HCT116 (cell line): ENCODE data around the gene MSANTD4. TPM values are rescaled to one million over a fixed set of nuclear protein-coding genes. Genes with fewer than 3 reads are reported as not detected.

ENCODE experiments used
- ATAC-seq: fragments of 200-7000 bp; cut with Tn5 transposase; 2 replicates; pipeline ENCODE4 v1.9.1; 2020; ENCODE audit warnings: mild to moderate bottlenecking, moderate library complexity
- BruUV-seq: library from RNA; stranded (reverse); fragments of 400-500 nt; replicated peaks from 2 replicates; lab custom pipeline; 2021; lab: Mats Ljungman, UMichigan
- CTCF ChIA-PET: fragments of 300-600 bp; sonication (Branson Sonifier 250); formaldehyde crosslinking; loops from one replicate; lab custom pipeline; 2021; ENCODE audit warnings: antibody characterized with exemption; lab: Charles Lee
- POLR2A ChIA-PET: fragments of 300-600, 350-600 bp; sonication (Branson Sonifier 250); formaldehyde crosslinking; loops from one replicate; lab custom pipeline; 2021; ENCODE audit warnings: antibody characterized with exemption; lab: Charles Lee
- RAD21 ChIA-PET, 2 experiments: fragments of 300-600 bp; sonication (Branson Sonifier 250); formaldehyde crosslinking; loops; one replicate each; lab custom pipeline; 2023; ENCODE audit warnings: low total read pairs in 2 of 2; ENCODE audit not compliant: uncharacterized antibody in 2 of 2, unreplicated experiment in 2 of 2, low non-redundant PET in 1 of 2; lab: Charles Lee
- DNase-seq: peaks from one replicate; pipeline ENCODE4 v3.0.0-alpha.2; 2010; ENCODE audit warnings: low read depth, low spot score
- H2AFZ ChIP-seq: fragments of 200-600 bp; shearing (Covaris generic), sonication (generic); 2 replicates; pipeline ENCODE4 v1.6.1; 2017; ENCODE audit warnings: low read depth, mixed run types, mixed read lengths, antibody characterized with exemption, low read length; ENCODE audit not compliant: poor library complexity, severe bottlenecking
- H3K27ac ChIP-seq: 2 replicates; pipeline ENCODE4 v1.5.1; 2012; ENCODE audit warnings: low read depth, low read length
- H3K27me3 ChIP-seq: fragments of 200-600 bp; sonication (generic); 2 replicates; pipeline ENCODE4 v1.6.1; 2016; ENCODE audit warnings: mixed run types, low read length, mixed read lengths; ENCODE audit not compliant: insufficient read depth
- H3K36me3 ChIP-seq, 2 experiments: fragments of 200-500 bp in 1 of 2; fragments of 200-600 bp in 1 of 2; sonication (Bioruptor generic) in 1 of 2; sonication (generic) in 1 of 2; 2 replicates each; pipeline versions ENCODE4 v1.5.1 to v1.6.1; 2014 to 2016; ENCODE audit warnings: low read length in 2 of 2, inconsistent platforms in 1 of 2, mixed read lengths in 1 of 2, mixed run types in 1 of 2; ENCODE audit not compliant: insufficient read depth in 2 of 2, control insufficient read depth in 1 of 2
- H3K4me1 ChIP-seq, 2 experiments: fragments of 200-600 bp in 1 of 2; sonication (generic) in 1 of 2; 2 replicates each; pipeline versions ENCODE4 v1.5.1 to v1.6.1; 2012 to 2017; ENCODE audit warnings: low read length in 2 of 2, inconsistent platforms in 1 of 2, mild to moderate bottlenecking in 1 of 2, mixed read lengths in 1 of 2, mixed run types in 1 of 2, moderate library complexity in 1 of 2; ENCODE audit not compliant: insufficient read depth in 2 of 2, control insufficient read depth in 1 of 2
- H3K4me2 ChIP-seq: fragments of 200-600 bp; sonication (generic); 2 replicates; pipeline ENCODE4 v1.6.1; 2017; ENCODE audit warnings: mixed run types, low read length, mixed read lengths
- H3K4me3 ChIP-seq, 2 experiments: fragments of 200-600 bp in 1 of 2; sonication (generic) in 1 of 2; replicated peaks in 1 of 2; 2 replicates each; pipeline ENCODE4 v1.5.1; 2011 to 2016; ENCODE audit warnings: low read length in 2 of 2, control low read depth in 1 of 2, low read depth in 1 of 2, mild to moderate bottlenecking in 1 of 2, mixed read lengths in 1 of 2, mixed run types in 1 of 2
- H3K79me2 ChIP-seq: fragments of 200-600 bp; sonication (generic); 2 replicates; pipeline ENCODE4 v1.6.1; 2017; ENCODE audit warnings: mild to moderate bottlenecking, mixed run types, low read length, moderate library complexity, mixed read lengths; ENCODE audit not compliant: insufficient read depth
- H3K9ac ChIP-seq: fragments of 200-600 bp; sonication (generic); 2 replicates; pipeline ENCODE4 v1.6.1; 2016; ENCODE audit warnings: low read length, mixed read lengths
- H3K9me2 ChIP-seq: fragments of 200-600 bp; sonication (generic), shearing (Covaris generic); 2 replicates; pipeline ENCODE4 v1.6.1; 2017; ENCODE audit warnings: mixed run types, mild to moderate bottlenecking, moderate library complexity; ENCODE audit not compliant: insufficient read depth
- H3K9me3 ChIP-seq, 2 experiments: fragments of 200-500 bp in 1 of 2; fragments of 200-600 bp in 1 of 2; sonication (Bioruptor generic) in 1 of 2; sonication (generic) in 1 of 2; 2 replicates each; pipeline ENCODE4 v1.6.1; 2014 to 2017; ENCODE audit warnings: low read length in 2 of 2, mixed read lengths in 2 of 2, inconsistent platforms in 1 of 2, low read depth in 1 of 2, mild to moderate bottlenecking in 1 of 2, mixed run types in 1 of 2, moderate library complexity in 1 of 2; ENCODE audit not compliant: control insufficient read depth in 1 of 2, insufficient read depth in 1 of 2
- H4K20me1 ChIP-seq: fragments of 200-600 bp; sonication (generic), shearing (Covaris generic); 2 replicates; pipeline ENCODE4 v1.6.1; 2017; ENCODE audit warnings: mixed run types, mild to moderate bottlenecking, moderate library complexity; ENCODE audit not compliant: insufficient read depth
- CEBPB ChIP-seq: IDR thresholded peaks from 2 replicates; pipeline ENCODE4 v1.6.1; 2012; ENCODE audit warnings: low read depth
- EGR1 ChIP-seq: IDR thresholded peaks from 2 replicates; pipeline ENCODE4 v1.6.1; 2012; ENCODE audit warnings: low read depth
- FOSL1 ChIP-seq: IDR thresholded peaks from 2 replicates; pipeline ENCODE4 v1.6.1; 2012; ENCODE audit warnings: low read depth
- JUND ChIP-seq: IDR thresholded peaks from 2 replicates; pipeline ENCODE4 v1.6.1; 2012
- POLR2A ChIP-seq: IDR thresholded peaks from 2 replicates; pipeline ENCODE4 v1.7.0; 2011; ENCODE audit warnings: borderline replicate concordance; ENCODE audit not compliant: insufficient read depth, insufficient read length; ENCODE audit errors: extremely low read depth
- RAD21 ChIP-seq: IDR thresholded peaks from 2 replicates; pipeline ENCODE4 v1.6.1; 2012; ENCODE audit warnings: low read depth, mild to moderate bottlenecking
- SRF ChIP-seq: IDR thresholded peaks from 2 replicates; pipeline ENCODE4 v1.6.1; 2012; ENCODE audit warnings: low read depth
- ZFX ChIP-seq: fragments of 450-650 bp; IDR thresholded peaks from 2 replicates; pipeline ENCODE4 v1.6.1; 2017
- intact Hi-C: fragments of 100-400 bp; cut with micrococcal nuclease; formaldehyde crosslinking; loops from 2 replicates; pipeline ENCODE4 v1.10.0; 2022
- total RNA-seq: library from RNA; stranded (reverse); gene quantifications from one replicate; pipeline ENCODE4 v1.2.1, GENCODE V29; 2021; ENCODE audit not compliant: unreplicated experiment
- TF ChIP-seq, protein P1 (sequence below): IDR thresholded peaks from 2 replicates; pipeline ENCODE4 v1.6.1; 2012; ENCODE audit warnings: low read depth

The MSANTD4 gene
- total RNA-seq, 1 experiment from 2014 or later, result 15.7 TPM

DNA sequence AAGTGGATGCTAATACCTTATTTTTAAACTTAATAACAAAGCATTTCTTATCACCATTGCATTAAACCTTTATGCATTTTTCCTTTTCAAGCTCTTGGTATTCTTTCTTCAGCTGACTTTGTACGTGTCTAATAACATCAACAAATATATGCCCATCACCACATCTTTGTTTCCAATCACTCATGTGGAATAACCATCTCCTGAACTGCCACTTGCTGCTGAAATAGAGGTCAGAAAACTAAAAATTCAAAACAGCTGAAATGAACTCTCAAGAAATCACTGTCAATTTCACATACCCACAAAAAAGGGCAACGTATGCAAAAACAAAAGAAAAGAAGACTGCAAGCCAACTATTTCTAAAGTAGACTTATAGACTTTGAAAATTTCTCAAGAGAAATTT is 7.4 kb downstream of the MSANTD4 start:
- H3K4me3 ChIP-seq, result no peak overlapping the region
- H3K4me2 ChIP-seq, result no peak overlapping the region
- H3K27ac ChIP-seq, result no peak overlapping the region
- no peaks in the 10 kb centered on the region for H3K27me3 ChIP-seq
- TF ChIP-seq, protein P1, sequence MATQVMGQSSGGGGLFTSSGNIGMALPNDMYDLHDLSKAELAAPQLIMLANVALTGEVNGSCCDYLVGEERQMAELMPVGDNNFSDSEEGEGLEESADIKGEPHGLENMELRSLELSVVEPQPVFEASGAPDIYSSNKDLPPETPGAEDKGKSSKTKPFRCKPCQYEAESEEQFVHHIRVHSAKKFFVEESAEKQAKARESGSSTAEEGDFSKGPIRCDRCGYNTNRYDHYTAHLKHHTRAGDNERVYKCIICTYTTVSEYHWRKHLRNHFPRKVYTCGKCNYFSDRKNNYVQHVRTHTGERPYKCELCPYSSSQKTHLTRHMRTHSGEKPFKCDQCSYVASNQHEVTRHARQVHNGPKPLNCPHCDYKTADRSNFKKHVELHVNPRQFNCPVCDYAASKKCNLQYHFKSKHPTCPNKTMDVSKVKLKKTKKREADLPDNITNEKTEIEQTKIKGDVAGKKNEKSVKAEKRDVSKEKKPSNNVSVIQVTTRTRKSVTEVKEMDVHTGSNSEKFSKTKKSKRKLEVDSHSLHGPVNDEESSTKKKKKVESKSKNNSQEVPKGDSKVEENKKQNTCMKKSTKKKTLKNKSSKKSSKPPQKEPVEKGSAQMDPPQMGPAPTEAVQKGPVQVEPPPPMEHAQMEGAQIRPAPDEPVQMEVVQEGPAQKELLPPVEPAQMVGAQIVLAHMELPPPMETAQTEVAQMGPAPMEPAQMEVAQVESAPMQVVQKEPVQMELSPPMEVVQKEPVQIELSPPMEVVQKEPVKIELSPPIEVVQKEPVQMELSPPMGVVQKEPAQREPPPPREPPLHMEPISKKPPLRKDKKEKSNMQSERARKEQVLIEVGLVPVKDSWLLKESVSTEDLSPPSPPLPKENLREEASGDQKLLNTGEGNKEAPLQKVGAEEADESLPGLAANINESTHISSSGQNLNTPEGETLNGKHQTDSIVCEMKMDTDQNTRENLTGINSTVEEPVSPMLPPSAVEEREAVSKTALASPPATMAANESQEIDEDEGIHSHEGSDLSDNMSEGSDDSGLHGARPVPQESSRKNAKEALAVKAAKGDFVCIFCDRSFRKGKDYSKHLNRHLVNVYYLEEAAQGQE, result no peak
- TF ChIP-seq POLR2A, result no peak
- TF ChIP-seq FOSL1, result no peak
- TF ChIP-seq SRF, result no peak
- no peak for TF ChIP-seq CEBPB
- no peak for TF ChIP-seq ZFX
- no peak for TF ChIP-seq RAD21
- no peak for TF ChIP-seq EGR1
- TF ChIP-seq JUND, result no peak
- no peaks in the 10 kb centered on the region; the same call in 1 of the 2 replicates for H4K20me1 ChIP-seq
- intact Hi-C loops, result no loop called here
- ChIA-PET CTCF (no interaction called here), RAD21 (no interaction called here), POLR2A (no interaction called here)
- no peaks in the 10 kb centered on the region for H3K9me2 ChIP-seq
- no TSS peak for BruUV-seq
- H3K4me1 ChIP-seq, result no peaks in the 10 kb centered on the region
- ATAC-seq (no peak), DNase-seq (no peak)
- H3K9me3 ChIP-seq, result no peaks in the 10 kb centered on the region
- H3K9ac ChIP-seq, result no peak overlapping the region
- peaks cover 66% of the 10 kb centered on the region for H3K79me2 ChIP-seq
- no peak overlapping the region for H2AFZ ChIP-seq
- peaks cover 2 to 8% of the 10 kb centered on the region in 2 experiments; a peak in 2 of 4 replicates for H3K36me3 ChIP-seq
